Suppressor macrophage treated with lipopolysaccharide for 1 hour (primary cell): ENCODE data around the gene PAWR.
"Not testable (repeated sequence)": the region's sequence is repeated elsewhere in the genome, so short reads cannot be mapped to it uniquely, and the experiment has no call there.

Experiments used
- DNase-seq, 3 donors: peaks; one replicate each; pipeline ENCODE4 v3.0.0-alpha.2; 2020 to 2022

Gene PAWR

DNA sequence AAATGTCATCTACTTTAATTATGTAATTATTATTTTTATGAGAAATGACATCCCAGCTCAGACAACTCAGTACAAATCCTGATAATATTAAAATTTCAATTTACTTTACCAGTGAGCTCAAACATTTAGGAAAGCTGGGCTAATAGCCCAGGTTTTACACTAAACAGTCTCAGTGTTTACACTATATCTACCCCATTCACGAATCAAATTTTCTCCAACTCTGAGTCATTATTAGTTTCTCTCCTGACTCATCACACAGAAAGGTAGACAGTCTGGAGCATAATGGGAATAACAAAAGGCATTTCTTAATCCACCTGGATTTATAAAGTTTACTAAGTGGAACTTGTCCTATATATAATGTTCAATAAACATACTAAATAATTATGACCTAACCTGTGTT is 5.7 kb downstream of the PAWR start:
- DNase-seq: no peak

DNA sequence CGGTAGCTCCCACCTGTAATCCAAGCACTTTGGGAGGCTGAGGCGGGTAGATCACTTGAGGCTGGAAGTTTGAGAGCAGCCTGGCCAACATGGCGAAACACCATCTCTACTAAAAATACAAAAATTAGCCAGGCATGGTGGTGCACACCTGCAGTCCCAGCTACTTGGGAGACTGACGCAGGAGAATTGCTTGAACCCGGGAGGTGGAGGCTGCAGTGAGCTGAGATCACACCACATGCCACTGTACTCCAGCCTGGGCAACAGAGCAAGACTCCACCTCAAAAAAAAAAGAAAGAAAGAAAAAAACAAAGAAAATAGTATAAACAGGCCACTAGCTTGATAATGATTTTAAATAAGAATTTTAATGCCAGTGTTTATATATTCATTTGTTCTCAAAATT is 6.4 kb downstream of the PAWR start:
- DNase-seq: not testable (repeated sequence)

DNA sequence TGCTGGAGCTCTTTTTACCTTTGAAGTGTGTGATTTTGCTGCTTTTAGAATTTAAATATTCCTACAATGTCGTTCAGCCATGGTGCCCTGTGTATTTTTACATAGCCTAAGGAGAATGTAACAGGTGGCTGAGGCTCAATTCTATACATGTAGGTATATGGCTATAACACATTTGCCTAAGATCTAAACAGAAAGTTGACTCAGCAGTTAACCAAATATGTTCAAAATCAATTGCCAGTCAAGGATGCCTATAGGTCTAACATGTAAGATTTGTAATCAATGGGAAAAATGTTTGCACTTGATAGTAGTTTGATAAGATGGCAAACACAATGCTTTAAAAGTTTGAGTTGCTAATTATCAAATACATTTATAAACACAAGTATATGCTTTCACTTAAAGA is 8.2 kb downstream of the PAWR start:
- DNase-seq: no peak

DNA sequence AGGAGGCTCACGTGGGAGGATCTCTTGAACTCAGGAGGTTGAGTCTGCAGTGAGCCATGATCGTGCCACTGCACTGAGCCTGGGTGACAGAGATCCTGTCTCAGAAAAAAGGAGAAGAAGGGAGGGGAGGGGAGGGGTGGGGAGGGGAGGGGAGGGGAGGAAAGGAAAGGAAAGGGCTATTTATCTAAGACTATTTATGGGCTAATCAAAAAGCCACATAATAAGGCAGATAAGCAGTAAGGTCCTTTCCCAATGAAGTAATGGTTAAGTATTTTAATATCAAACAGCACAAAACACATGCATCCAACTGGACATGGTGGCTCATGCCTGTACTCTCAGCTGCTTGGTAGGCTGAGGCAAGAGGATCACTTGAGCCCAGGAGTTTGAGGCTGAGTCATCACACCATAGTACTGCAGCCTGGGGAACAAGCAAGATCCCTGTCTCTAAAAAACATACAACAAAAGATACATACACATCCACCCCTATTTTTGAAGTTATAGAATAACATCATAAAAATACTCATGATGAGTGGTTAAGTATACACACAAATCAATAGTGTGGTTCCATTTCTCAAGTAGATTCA is 9.7 kb downstream of the PAWR start:
- no peak for DNase-seq

DNA sequence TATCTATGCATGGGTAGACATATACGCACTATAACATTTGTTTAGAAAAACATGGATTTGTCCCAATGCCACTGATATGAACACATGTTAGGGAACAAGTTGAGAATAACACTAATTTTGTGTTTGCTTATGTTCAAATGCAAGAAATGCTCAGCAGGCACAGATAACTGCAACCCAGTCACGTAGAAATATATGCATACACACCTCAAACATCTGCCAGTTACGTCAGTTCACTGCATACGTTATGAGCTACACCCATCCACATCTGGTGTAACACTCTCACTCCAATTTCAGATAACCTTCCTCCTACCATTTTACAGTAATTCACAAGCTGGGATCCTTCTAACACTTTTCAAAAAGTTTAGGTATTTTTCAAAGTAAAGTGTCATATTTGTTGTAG is 10.7 kb downstream of the PAWR start:
- no peak for DNase-seq

DNA sequence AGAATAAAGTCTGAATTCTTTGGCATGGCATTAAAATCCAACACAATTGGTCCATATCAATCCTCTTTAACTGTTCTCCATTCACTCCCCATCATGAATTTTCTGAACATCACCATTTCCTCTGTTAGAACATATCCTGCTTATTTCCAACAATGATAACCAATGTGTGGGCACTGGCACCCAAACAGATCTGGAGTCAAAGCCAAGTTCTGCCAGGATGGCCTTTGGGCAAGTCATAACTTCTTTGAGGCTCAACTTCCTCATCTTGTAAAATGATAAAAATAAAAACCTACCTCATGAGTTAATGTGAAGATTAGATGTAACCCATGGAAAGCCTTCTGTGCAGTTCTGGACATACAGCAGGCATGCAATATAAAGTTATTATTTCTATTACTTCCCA is 12.5 kb downstream of the PAWR start:
- no peak for DNase-seq

DNA sequence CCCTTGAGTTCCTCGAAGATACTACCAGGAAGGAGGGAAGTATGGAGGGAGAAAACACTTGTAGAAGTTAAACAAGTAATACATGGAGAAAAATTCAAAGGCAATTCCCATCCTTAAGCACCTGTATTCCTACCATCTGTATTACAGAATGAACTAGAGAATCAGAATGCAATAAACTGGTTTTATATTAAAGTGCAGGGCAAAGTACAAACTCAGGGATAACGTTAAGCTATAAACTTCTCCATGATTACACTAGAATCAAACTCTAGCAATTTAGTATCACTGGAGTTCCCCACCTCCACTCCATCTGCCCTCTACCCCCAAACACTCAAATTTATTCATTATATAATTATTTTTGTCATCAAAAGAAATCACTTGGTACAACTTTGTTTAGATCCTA is 13.1 kb downstream of the PAWR start:
- no peak for DNase-seq

DNA sequence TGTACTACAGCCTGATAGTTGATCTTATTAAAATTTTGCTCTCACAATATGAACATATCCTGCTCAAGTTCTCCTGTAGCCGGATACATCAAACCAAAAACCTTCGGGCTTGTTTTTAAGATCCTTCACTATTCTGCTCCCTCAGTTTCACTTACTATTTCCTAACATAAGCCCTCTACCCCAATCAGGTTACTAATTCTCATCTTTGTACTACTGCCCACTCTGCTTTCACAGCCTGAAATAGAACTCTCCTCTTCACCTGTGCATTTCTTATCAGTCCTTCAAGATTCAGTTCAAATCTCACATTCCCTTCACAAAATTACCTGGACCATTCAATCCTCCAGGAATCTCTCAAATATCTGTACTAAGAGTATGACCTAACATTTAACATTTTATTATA is 14.2 kb downstream of the PAWR start:
- DNase-seq: no peak

DNA sequence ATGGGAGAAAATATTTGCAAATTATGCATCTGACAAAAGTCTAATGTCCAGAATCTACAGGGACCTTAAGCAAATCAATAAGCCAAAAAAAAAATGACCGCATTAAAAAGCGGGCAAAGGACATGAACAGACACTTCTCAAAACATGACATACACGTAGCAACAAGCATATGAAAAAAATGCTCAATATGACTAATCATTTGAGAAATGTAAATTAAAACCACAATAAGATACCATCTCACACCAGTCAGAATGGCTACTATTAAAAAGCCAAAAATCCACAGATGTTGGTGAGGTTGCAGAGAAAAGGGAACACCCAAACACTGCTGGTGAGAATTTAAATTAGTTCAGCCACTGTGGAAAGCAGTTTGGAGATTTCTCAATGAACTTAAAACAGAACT is 16.1 kb downstream of the PAWR start:
- no peak for DNase-seq

DNA sequence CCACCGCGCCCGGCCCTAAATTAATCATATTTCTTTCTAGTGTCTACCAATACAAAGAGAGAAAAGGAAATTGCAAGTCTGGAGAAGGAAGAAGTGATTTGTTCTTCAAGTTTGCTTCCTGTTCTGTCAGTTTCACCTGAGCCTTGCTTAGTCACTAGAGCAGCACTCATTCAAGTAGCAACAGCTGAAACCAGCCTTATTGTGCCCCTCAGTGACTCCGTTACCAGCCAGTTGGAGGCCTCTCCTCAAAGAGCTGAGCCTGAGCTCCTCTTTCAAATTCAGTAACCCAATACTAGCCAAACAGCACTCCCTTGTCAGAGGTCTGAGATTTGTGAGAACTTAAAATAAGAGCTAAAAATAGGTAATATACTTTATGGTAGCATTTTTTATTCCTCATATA is 17.4 kb downstream of the PAWR start:
- DNase-seq: no peak

DNA sequence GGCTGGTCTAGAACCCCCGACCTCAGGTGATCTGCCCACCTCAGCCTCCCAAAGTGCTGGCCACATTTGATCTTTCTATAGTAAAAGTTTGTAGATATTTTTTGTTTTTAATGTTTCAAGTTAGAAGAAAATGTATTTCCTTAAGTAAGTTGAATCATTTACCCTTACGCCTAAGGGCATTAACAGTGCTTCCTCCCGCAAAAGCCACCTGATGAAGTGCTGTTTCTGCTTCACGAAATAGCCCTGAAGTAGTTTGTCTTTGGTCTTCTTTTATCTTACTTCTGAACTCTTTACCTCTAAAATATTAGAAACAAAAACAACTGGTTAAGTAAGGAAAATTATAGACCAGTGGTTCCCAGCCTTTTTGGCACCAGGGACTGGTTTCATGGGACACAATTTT is 22.7 kb downstream of the PAWR start:
- DNase-seq: no peak

DNA sequence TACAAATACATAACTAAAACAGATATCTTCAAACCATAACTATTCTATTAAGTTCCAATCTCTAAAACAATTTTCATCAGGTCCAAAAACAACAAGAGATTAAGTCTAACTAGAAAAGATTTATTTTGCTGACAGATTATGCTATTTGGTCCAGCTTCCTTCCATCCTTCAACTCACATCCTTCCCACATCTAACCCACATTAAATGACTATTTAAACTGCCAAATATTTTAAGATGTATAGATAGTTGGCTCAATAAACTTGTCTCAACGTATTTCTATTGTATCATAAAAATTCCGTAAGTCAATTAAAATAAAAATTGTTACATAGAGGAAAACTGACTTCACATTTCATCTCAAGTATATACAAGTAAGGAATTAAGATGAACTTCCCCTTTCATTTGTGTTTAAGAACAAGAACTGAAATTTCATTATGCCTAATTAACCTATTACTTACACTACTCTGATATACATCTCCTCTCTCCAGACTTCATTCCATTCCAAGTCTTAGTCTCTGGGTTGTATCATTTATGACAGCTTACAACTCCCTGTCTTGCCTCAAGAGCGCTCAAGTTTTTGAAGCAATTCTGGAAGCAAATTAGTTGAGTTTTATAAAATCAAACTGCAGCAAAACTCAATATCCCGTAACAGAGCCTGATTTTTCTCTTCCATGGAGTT is 25.4 kb downstream of the PAWR start:
- DNase-seq: no peak

DNA sequence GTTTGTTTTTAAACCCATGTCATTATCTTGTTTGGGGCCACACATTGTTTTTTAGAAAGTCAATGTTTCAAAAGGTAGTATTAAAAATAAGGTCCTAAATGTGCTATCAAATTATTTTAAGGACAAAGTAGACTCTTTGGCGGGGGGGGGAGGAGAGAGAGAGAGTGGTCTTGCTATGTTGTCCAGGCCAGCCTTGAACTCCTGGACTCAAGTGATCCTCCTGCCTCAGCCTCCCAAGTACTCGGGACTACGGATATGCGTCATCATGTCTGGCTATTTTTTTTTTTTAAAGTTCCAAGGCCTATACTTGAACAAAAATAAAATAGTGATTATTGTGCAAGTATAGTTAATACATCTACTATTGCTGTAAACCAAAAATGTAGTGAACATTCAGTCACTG is 26.2 kb downstream of the PAWR start:
- DNase-seq: no peak

DNA sequence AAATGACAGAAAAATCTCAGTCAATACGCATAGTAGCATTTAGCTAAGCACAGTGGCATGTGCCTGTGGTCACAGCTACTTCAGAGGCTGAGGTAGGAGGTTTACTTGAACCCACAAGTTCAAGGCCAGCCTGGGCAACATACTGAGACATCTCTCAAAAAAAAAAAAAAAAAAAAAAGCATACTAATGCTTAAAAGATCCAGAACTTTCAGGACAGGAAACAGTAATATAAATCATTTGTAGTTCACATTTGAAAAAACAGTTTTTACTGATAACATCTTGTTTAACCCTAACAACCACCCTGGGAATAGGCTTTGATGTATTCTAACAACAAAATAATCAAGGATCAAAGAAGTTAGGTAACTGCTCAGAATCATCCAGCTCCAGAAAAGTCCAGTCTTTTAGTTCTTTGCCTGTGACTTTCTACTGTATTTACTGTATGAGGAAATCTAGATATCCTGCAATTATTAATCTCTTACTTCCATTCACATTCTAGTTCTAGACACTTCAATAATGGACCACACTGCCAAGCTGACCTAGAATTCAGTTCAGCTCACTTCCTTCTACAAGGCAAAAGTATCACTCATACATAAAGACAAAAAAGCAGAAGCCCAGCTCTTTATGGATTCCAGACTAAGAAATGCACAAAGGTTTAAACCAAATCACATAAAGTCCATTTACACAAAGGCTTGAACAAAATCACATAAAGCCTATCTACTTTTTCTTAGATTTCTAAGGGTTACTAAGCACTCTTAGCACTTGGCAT is 28.5 kb downstream of the PAWR start:
- DNase-seq: no peak

DNA sequence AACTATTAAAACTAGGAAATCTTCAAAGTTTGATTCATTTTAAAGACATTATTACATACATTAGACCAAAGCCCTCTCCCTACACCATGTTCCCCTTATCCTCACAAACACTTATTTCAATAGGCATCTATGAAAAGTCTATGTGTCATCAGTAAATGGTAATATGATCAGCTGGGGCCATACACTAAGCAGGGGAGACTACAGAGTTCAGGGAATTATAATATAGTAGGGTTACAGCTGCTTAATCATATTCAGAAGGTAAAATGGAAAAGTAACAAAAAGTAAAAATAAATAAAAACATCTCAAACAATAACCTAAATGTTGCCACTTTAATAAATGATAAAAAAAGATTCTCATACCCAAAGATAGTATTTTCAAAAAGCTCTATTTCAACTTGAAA is 29.1 kb downstream of the PAWR start:
- DNase-seq: no peak

DNA sequence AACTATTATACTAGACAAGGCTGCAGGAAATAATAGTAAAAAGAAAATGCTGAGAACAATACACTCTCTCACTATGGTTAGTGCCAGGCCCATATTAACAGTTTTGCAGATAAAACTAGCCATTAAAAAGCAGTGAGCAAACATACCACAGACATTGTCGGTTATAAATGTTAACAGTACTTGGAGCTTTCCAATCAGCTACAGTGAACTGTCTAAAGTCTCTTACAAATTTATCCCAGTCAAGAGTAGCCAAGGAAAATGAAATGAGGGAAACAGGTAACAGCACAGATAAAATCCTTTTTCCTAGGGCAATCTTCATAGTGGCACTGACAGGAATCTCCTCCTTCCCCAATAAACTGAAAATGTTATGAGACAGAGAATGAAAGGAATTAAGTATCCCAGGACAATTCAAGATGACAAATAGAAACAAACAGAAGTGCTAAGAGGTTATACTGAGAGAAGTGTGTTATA is 30.8 kb downstream of the PAWR start:
- no peak for DNase-seq

DNA sequence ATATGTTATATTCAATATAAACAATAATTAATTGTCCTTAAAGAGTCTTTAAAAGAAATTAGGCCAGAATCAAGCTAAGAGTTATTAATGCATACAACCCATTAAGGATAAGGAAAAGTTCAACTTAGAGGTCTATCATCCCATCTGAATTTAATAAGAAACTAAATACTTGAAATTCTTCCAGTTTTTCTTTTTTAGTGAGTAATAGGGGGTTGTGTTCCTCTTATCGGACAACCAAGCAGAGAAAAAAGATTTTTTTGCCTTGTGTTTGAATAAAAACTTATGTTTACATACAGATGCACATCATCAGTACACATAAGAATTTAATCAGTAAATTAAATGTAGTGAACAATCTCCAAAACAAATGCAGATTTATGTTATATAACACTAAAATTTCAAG is 32.5 kb downstream of the PAWR start:
- no peak for DNase-seq

DNA sequence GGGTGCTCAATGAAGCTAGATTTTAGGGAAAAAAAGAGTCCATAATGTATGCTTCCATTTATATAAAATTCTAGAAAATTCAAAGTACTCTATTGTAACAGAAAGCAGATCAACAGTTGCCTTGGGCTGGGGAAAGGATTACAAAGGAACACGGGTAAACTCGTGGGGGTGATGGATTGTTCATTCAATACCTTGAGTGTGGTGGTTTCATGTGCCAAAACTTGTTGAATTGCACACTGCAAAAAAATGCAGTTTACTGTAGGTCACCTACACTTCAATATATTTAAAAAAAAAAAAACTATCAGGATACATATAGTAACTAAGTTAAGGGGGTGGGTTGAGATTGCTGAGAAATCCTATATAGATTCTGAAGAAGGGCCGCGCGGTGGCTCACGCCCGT is 33.6 kb downstream of the PAWR start:
- DNase-seq: no peak

DNA sequence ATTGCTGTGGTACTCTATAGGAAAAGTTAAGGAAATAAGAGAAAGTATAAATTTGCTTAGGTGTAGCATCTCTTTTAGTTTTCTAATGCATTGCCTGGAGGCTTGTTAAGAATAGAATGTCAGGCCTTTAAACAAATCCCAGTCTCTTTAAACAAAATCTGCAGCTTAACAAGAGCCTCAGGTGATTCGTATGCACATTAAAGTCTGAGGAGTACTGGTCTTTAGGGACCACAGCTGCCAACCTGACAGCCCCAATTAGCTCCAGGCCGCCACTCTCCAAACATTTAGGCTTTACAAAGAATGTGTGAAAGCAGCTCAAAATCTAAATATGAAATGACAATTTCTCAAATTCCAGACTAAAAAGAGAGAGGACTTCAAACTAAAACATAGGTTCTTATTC is 35.7 kb downstream of the PAWR start:
- DNase-seq: no peak

DNA sequence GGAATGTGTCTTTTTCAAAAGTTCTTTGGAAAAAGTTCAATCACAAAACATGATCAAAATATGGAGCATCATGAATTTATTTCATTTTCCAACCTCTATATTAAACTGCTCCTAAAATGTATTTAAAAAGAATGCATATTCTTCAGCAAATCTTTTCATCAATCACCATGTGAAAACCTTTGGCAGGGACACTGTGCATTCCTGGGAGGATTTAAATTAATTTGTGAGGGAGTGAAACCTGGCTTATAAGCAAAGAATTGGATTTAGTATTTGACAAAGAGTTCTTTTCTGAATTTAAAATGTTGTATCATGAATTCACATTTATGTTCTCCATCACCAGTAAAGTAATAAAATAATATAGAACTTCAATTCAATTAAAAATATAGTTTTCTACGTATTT is 38.2 kb downstream of the PAWR start:
- no peak for DNase-seq

DNA sequence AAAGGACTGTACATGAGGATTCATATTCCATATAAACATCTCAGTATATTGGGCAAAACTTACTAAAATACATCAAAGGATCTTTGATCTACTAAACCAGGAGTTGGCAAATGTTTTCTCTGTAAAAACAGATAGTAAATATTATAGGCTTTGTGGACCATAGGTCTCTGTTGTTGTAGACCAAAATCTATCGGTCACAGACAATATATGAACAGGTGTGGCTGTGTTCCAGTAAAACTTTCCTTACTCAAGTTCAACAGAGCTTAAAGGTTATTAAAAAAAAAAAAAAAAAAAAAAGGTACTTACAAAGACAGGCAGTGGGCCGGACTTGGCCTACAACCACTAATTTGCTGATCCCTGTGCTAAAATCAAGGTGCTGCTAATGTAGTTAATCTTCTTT is 40.3 kb downstream of the PAWR start:
- DNase-seq: no peak

DNA sequence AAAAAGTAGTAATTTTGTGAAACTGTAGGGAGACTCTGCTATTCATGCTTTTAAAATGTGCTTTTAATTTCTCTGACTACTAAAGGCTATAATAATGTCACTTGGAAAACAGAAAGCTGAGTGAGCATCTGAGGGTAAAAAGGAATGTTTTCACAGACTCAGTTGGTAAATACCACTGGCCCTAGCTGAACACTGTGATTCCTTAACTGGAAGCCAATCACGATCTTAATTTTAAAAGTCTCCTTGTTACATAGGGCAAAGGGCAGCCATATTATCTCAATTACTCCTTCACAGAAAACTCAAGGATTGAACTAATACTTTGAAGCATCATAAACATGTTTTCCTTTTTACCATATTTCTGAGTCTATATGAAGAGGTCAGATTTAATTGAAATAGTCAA is 41.9 kb downstream of the PAWR start:
- no peak for DNase-seq

DNA sequence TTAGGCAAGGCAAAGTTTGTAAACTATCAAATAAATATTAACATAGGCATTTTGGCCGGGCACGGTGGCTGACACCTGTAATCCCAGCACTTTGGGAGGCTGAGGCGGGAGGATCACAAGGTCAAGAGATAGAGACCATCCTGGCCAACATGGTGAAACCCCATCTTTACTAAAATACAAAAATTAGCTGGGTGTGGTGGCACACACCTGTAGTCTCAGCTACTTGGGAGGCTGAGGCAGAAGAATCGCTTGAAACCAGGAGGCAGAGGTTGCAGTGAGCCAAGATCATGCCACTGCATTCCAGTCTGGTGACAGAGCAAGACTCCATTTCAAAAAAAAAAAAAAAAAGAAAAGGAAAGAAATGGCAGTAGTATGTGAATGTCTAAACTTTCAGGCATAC is 43.9 kb downstream of the PAWR start:
- DNase-seq: not testable (repeated sequence)

DNA sequence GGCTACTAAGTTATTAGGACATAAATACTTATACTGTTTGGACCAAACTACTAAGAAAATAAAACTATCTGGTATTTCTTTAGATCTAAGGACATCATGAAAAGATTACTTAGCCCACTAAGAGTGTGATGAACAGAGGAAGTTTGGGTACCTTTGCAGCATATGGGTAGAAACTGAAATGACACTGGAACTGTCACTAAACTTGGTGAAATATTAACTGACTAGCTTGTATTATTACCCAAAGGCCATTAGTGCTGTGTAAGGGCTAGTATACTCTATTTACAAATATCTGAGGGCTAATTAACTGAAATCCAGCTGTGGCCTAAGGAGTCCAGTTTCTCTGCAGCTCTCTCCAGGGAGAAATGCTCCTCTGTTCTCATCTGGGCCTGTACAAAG is 45.5 kb downstream of the PAWR start:
- no peak for DNase-seq
